H9 (cell line): ENCODE data around the gene COG3. TPM values are rescaled to one million over a fixed set of nuclear protein-coding genes. Genes with fewer than 3 reads are reported as not detected.

ENCODE experiments used
- DNase-seq: peaks from one replicate; pipeline ENCODE4 v3.0.0-alpha.2; 2017
- H2AFZ ChIP-seq: one replicate; pipeline ENCODE4 v1.6.1; 2013; ENCODE audit warnings: mild to moderate bottlenecking, low read length, control low read depth, moderate library complexity
- H2AK5ac ChIP-seq: 2 replicates; pipeline ENCODE4 v1.6.1; 2013; ENCODE audit warnings: low read length, control low read depth, mixed read lengths; ENCODE audit not compliant: insufficient read length
- H2BK120ac ChIP-seq: one replicate; pipeline ENCODE4 v1.6.1; 2013; ENCODE audit warnings: low read depth, mild to moderate bottlenecking, low read length, control low read depth, inconsistent platforms; ENCODE audit not compliant: poor library complexity, severe bottlenecking
- H2BK12ac ChIP-seq: 2 replicates; pipeline ENCODE4 v1.6.1; 2013; ENCODE audit warnings: low read length, control low read depth, mixed read lengths, low read depth; ENCODE audit not compliant: insufficient read length
- H2BK15ac ChIP-seq: 2 replicates; pipeline ENCODE4 v1.6.1; 2013; ENCODE audit warnings: low read depth, low read length, control low read depth
- H2BK20ac ChIP-seq: one replicate; pipeline ENCODE4 v1.6.1; 2013; ENCODE audit warnings: low read depth, mild to moderate bottlenecking, low read length, control low read depth, inconsistent platforms; ENCODE audit not compliant: poor library complexity, severe bottlenecking
- H2BK5ac ChIP-seq: 2 replicates; pipeline ENCODE4 v1.6.1; 2013; ENCODE audit warnings: low read length, control low read depth, mixed read lengths; ENCODE audit not compliant: insufficient read length
- H3K14ac ChIP-seq: 2 replicates; pipeline ENCODE4 v1.6.1; 2013; ENCODE audit warnings: low read length, control low read depth; ENCODE audit not compliant: insufficient read depth
- H3K18ac ChIP-seq: 2 replicates; pipeline ENCODE4 v1.6.1; 2013; ENCODE audit warnings: low read depth, mild to moderate bottlenecking, mixed read lengths, low read length, control low read depth; ENCODE audit not compliant: insufficient read length
- H3K23ac ChIP-seq: 2 replicates; pipeline ENCODE4 v1.6.1; 2013; ENCODE audit warnings: low read length, control low read depth, mixed read lengths, low read depth; ENCODE audit not compliant: insufficient read length
- H3K23me2 ChIP-seq: 2 replicates; pipeline ENCODE4 v1.6.1; 2013; ENCODE audit warnings: low read depth, mild to moderate bottlenecking, mixed read lengths, low read length, control low read depth; ENCODE audit not compliant: insufficient read length, poor library complexity, severe bottlenecking
- H3K27ac ChIP-seq: 2 replicates; pipeline ENCODE4 v1.5.1; 2013; ENCODE audit warnings: low read length, control low read depth, mixed read lengths, low read depth; ENCODE audit not compliant: insufficient read length
- H3K27me3 ChIP-seq: 2 replicates; pipeline ENCODE4 v1.6.1; 2013; ENCODE audit warnings: low read length, control low read depth, inconsistent platforms; ENCODE audit not compliant: insufficient read depth
- H3K4ac ChIP-seq: 2 replicates; pipeline ENCODE4 v1.6.1; 2013; ENCODE audit warnings: low read depth, mild to moderate bottlenecking, control low read depth, inconsistent platforms, low read length, moderate library complexity
- H3K4me1 ChIP-seq: 2 replicates; pipeline ENCODE4 v1.6.1; 2013; ENCODE audit warnings: low read length, control low read depth, inconsistent platforms; ENCODE audit not compliant: insufficient read depth
- H3K4me2 ChIP-seq: 2 replicates; pipeline ENCODE4 v1.6.1; 2013; ENCODE audit warnings: low read length, control low read depth, mixed read lengths; ENCODE audit not compliant: insufficient read length, insufficient read depth
- H3K56ac ChIP-seq: 2 replicates; pipeline ENCODE4 v1.6.1; 2013; ENCODE audit warnings: low read depth, mild to moderate bottlenecking, mixed read lengths, low read length, control low read depth; ENCODE audit not compliant: insufficient read length
- H3K79me1 ChIP-seq: 2 replicates; pipeline ENCODE4 v1.6.1; 2013; ENCODE audit warnings: low read depth, mild to moderate bottlenecking, moderate library complexity, low read length, control low read depth, inconsistent platforms; ENCODE audit not compliant: insufficient read depth, poor library complexity, severe bottlenecking
- H3K79me2 ChIP-seq: 2 replicates; pipeline ENCODE4 v1.6.1; 2013; ENCODE audit warnings: low read length, control low read depth, inconsistent platforms; ENCODE audit not compliant: insufficient read depth
- H3K9ac ChIP-seq: 2 replicates; pipeline ENCODE4 v1.6.1; 2013; ENCODE audit warnings: low read length, control low read depth, mixed read lengths; ENCODE audit not compliant: insufficient read length; ENCODE audit errors: extremely low read depth
- H3K9me3 ChIP-seq: one replicate; pipeline ENCODE4 v1.6.1; 2013; ENCODE audit warnings: low read depth, low read length, inconsistent platforms; ENCODE audit not compliant: control insufficient read depth
- H3T11ph ChIP-seq: one replicate; pipeline ENCODE4 v1.6.1; 2013; ENCODE audit warnings: mild to moderate bottlenecking, low read length, control low read depth, inconsistent platforms
- H4K20me1 ChIP-seq: one replicate; pipeline ENCODE4 v1.6.1; 2013; ENCODE audit not compliant: control insufficient read depth, insufficient read length, insufficient read depth
- H4K5ac ChIP-seq: 2 replicates; pipeline ENCODE4 v1.6.1; 2013; ENCODE audit warnings: low read depth, mild to moderate bottlenecking, mixed read lengths, low read length, control low read depth; ENCODE audit not compliant: insufficient read length
- H4K8ac ChIP-seq: replicated peaks from 2 replicates; pipeline ENCODE4 v1.6.1; 2013; ENCODE audit warnings: low read length, control low read depth, mixed read lengths, low read depth; ENCODE audit not compliant: insufficient read length
- H4K91ac ChIP-seq: 2 replicates; pipeline ENCODE4 v1.6.1; 2013; ENCODE audit warnings: low read depth, mild to moderate bottlenecking, moderate library complexity, mixed read lengths, low read length, control low read depth; ENCODE audit not compliant: insufficient read length
- H3K27ac Mint-ChIP-seq, 3 experiments: 2 replicates in 2 of 3; 3 replicates in 1 of 3; pipeline ENCODE4 v1.8.0; 2020 to 2021; ENCODE audit warnings: mixed read lengths in 3 of 3, mild to moderate bottlenecking in 1 of 3, moderate library complexity in 1 of 3
- H3K27me3 Mint-ChIP-seq: 2 replicates; pipeline ENCODE4 v1.8.0; 2021; ENCODE audit warnings: low read depth, mild to moderate bottlenecking, moderate library complexity, mixed read lengths
- H3K36me3 Mint-ChIP-seq, 3 experiments: 2 replicates in 2 of 3; 3 replicates in 1 of 3; pipeline ENCODE4 v1.8.0; 2020 to 2021; ENCODE audit warnings: low read depth in 3 of 3, mixed read lengths in 3 of 3; ENCODE audit not compliant: insufficient read depth in 1 of 3
- H3K4me1 Mint-ChIP-seq, 2 experiments: 2 replicates each; pipeline ENCODE4 v1.8.0; 2020; ENCODE audit warnings: mixed read lengths in 2 of 2
- H3K4me3 Mint-ChIP-seq, 2 experiments: 2 replicates in 1 of 2; 3 replicates in 1 of 2; pipeline ENCODE4 v1.8.0; 2020 to 2021; ENCODE audit warnings: mild to moderate bottlenecking in 2 of 2, mixed read lengths in 2 of 2, moderate library complexity in 1 of 2
- H3K9me3 Mint-ChIP-seq, 2 experiments: 2 replicates in 1 of 2; 3 replicates in 1 of 2; pipeline ENCODE4 v1.8.0; 2020; ENCODE audit warnings: mild to moderate bottlenecking in 2 of 2, mixed read lengths in 2 of 2, moderate library complexity in 1 of 2
- CTCF ChIP-seq: fragments of 200-600 bp; sonication (generic); conservative IDR thresholded peaks from 3 replicates; pipeline ENCODE4 v1.8.0; 2021; ENCODE audit warnings: antibody characterized with exemption, mild to moderate bottlenecking
- WGBS: extraction: QIAGEN DNeasy Blood & Tissue Kit; methylation state at CpG from one replicate; pipeline ENCODE4 v1.1.7; 2013; ENCODE audit warnings: missing lambda C conversion rate, low lambda C conversion rate, mixed read lengths; ENCODE audit not compliant: insufficient read length; ENCODE audit errors: extremely low coverage; 5-methylcytosine and 5-hydroxymethylcytosine counted together
- total RNA-seq: library from RNA; stranded (reverse); gene quantifications from 2 replicates; pipeline ENCODE4 v1.2.1, GENCODE V29; 2021

Gene COG3
- total RNA-seq, 1 experiment from 2014 or later: 16.5 TPM

- H3K27ac ChIP-seq: no peak overlapping the region
- H3K56ac ChIP-seq: no peak overlapping the region
- no peak overlapping the region for H2BK20ac ChIP-seq
- no peaks in the 10 kb centered on the region for H3K4me1 ChIP-seq
- H3K23ac ChIP-seq: no peak overlapping the region
- H3K9ac ChIP-seq: no peak overlapping the region
- no peak overlapping the region for H2BK120ac ChIP-seq
- Mint-ChIP-seq H3K4me3 (no peak overlapping the region), H3K4me1 (peaks cover 11 to 19% of the 10 kb centered on the region in 2 experiments), H3K27me3 (0 out of 2 replicates have a peak, but pooled peaks cover 2% of the 10 kb centered on the region), H3K9me3 (no peaks in the 10 kb centered on the region), H3K27ac (no peak overlapping the region), H3K36me3 (no peaks in the 10 kb centered on the region)
- H3K9me3 ChIP-seq: no peaks in the 10 kb centered on the region
- no CpG with 5 or more reads among the region's 6 CpGs for WGBS
- H3K4ac ChIP-seq: no peak overlapping the region
- H4K8ac ChIP-seq: no peak overlapping the region
- no peaks in the 10 kb centered on the region for H3K79me1 ChIP-seq
- no peak overlapping the region for H2AK5ac ChIP-seq
- no peak overlapping the region for H3K18ac ChIP-seq
- DNase-seq: no peak
- H3K23me2 ChIP-seq: no peaks in the 10 kb centered on the region
- no peak overlapping the region for H2AFZ ChIP-seq
- no peak for TF ChIP-seq CTCF
- no peak overlapping the region for H3K4me2 ChIP-seq
- no peak overlapping the region for H2BK15ac ChIP-seq
- H4K20me1 ChIP-seq: no peaks in the 10 kb centered on the region
- no peak overlapping the region for H4K5ac ChIP-seq
- H2BK12ac ChIP-seq: no peak overlapping the region
- no peaks in the 10 kb centered on the region for H3K27me3 ChIP-seq
- no peak overlapping the region for H4K91ac ChIP-seq
- H2BK5ac ChIP-seq: no peak overlapping the region
- H3K14ac ChIP-seq: no peak overlapping the region
- H3K79me2 ChIP-seq: no peaks in the 10 kb centered on the region
- H3T11ph ChIP-seq: no peak overlapping the region
These were observed 19.7 kb upstream of the COG3 start for GRCh38 chr13:45445053-45445452.
